Stimulated activated naive CD4-positive, alpha-beta T cell (primary cell): Measurements from ENCODE around the gene SGMS1.
"Not testable (repeated sequence)": the region's sequence is repeated elsewhere in the genome, so short reads cannot be mapped to it uniquely, and the experiment has no call there.

Experiments
- DNase-seq, 6 experiments: peaks; one replicate each; lab custom pipeline; 2025; lab: John Stamatoyannopoulos, UW

Gene SGMS1

GRCh38 chr10:50470345-50470744 lies 153.4 kb downstream of the SGMS1 start:
- DNase-seq: no peak

- no peak for DNase-seq
Measured at GRCh38 chr10:50469778-50470193, 154.0 kb downstream of the SGMS1 start.

GRCh38 chr10:50469288-50469687 lies 154.5 kb downstream of the SGMS1 start:
- no peak for DNase-seq

GRCh38 chr10:50467209-50467608 lies 156.5 kb downstream of the SGMS1 start:
- DNase-seq: no peak

GRCh38 chr10:50464004-50464409 lies 159.7 kb downstream of the SGMS1 start:
- DNase-seq: no peak

GRCh38 chr10:50461834-50462233 lies 161.9 kb downstream of the SGMS1 start:
- DNase-seq: no peak

GRCh38 chr10:50461123-50461522 lies 162.6 kb downstream of the SGMS1 start:
- DNase-seq: no peak

GRCh38 chr10:50456719-50457118 lies 167.0 kb downstream of the SGMS1 start:
- no peak for DNase-seq

GRCh38 chr10:50453940-50454339 lies 169.8 kb downstream of the SGMS1 start:
- no peak for DNase-seq

- no peak for DNase-seq
Measured at GRCh38 chr10:50452603-50453002, 171.2 kb downstream of the SGMS1 start.

- no peak for DNase-seq
Measured at GRCh38 chr10:50447691-50448090, 176.1 kb downstream of the SGMS1 start.

GRCh38 chr10:50445777-50446176 lies 178.0 kb downstream of the SGMS1 start:
- DNase-seq: not testable (repeated sequence)

- DNase-seq: no peak
Measured at GRCh38 chr10:50440489-50440888, 183.3 kb downstream of the SGMS1 start.

GRCh38 chr10:50439806-50440205 lies 183.9 kb downstream of the SGMS1 start:
- DNase-seq: no peak

- DNase-seq: no peak
Measured at GRCh38 chr10:50439187-50439586, 184.6 kb downstream of the SGMS1 start.

GRCh38 chr10:50438049-50438936 lies 185.5 kb downstream of the SGMS1 start:
- DNase-seq: no peak

- DNase-seq: no peak
Measured at GRCh38 chr10:50437248-50437647, 186.5 kb downstream of the SGMS1 start.

- DNase-seq: no peak
Measured at GRCh38 chr10:50436805-50437204, 187.0 kb downstream of the SGMS1 start.

GRCh38 chr10:50432211-50433009 lies 191.3 kb downstream of the SGMS1 start:
- DNase-seq: no peak

GRCh38 chr10:50431791-50432190 lies 192.0 kb downstream of the SGMS1 start:
- DNase-seq: no peak

- DNase-seq: no peak
Measured at GRCh38 chr10:50431133-50431532, 192.6 kb downstream of the SGMS1 start.

GRCh38 chr10:50426485-50426884 lies 197.3 kb downstream of the SGMS1 start:
- DNase-seq: no peak

- DNase-seq: not testable (repeated sequence)
Measured at GRCh38 chr10:50425215-50425614, 198.5 kb downstream of the SGMS1 start.
